ENCODE measurements around the gene KLHL7.
"Not testable (repeated sequence)": the region's sequence is repeated elsewhere in the genome, so short reads cannot be mapped to it uniquely, and the experiment has no call there.

The KLHL7 gene

GRCh38 chr7:23108995-23109394 is 3.4 kb downstream of the KLHL7 start:
- no peak for DNase-seq (ENCODE audit: low spot score)

DNA sequence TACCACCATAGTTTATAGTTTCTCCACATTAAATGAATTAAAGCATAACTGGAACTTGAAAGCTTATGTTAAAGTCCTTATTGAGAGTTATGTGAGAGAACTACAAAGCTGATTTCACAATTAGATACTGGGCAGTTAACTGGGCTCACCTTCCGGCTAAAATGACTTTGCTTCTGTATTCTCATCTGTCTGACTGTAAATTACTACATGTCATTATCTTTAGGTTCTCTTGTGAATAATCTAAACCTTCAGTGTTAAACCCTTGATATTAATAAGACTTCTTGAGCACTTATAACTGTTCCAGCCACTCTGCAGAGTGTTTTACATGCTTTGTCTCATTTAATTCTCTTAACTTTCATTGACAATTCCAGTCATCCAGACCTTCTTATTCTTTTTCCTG is 3.9 kb downstream of the KLHL7 start:
- DNase-seq (ENCODE audit: low spot score): no peak

DNA sequence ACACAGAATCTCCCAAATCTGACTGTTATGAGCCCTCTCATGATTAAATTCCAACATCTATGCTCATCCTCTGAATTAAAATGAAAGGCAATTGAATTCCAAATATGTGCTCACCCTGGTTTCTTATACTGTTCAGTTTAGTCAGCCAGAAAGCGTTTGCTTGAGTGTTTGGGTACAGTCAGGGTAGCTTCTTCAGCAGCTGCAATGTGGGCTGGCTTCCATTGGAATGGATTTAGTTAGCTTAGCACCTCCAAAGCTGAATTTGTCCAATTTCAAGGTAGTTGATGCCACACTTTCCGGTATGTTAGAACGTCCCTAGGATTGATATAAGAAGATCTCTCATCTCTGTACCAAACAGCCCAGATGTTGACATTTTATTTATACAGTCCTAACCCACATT is 9.3 kb downstream of the KLHL7 start:
- DNase-seq (ENCODE audit: low spot score): no peak

- no peak for DNase-seq (ENCODE audit: low spot score)
Measured at GRCh38 chr7:23115991-23116390, 10.4 kb downstream of the KLHL7 start.

DNA sequence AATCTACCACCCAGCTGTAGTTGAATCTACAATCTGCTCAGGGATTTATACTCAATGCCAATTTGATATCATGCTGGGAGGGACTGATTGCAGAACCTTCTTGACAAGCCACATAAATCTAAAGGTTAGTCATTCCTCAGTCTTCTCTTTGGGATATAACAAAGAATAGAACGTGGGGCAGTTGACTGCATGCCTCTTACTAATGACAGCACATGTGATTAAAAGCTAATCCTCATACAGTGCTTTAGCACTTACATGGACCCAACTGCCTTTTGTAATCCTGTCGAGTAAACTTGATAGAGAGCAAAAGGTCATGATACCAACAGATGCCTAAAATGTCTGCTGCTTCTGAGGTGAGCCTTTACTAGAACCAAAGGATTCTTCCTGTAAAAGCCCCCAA is 12.3 kb downstream of the KLHL7 start:
- DNase-seq (ENCODE audit: low spot score): no peak

GRCh38 chr7:23120106-23120505 is 14.5 kb downstream of the KLHL7 start:
- DNase-seq (ENCODE audit: low spot score): no peak

DNA sequence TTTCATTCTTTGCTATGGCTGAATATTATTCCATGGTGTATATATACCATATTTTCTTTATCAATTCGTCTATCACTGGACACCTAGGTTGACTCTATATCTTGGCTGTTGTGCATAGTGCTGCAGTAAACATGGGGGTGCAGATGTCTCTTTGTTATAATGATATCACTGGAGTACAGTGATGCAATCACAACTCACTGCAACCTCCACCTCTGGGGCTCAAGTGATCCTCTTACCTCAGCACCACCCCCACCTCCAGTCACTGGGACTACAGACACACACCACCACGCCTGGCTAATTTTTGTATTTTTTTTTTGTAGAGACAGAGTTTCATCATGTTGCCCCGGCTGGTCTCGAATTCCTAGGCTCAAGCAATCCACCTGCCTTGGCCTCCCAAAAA is 15.6 kb downstream of the KLHL7 start:
- DNase-seq (ENCODE audit: low spot score): no peak

DNA sequence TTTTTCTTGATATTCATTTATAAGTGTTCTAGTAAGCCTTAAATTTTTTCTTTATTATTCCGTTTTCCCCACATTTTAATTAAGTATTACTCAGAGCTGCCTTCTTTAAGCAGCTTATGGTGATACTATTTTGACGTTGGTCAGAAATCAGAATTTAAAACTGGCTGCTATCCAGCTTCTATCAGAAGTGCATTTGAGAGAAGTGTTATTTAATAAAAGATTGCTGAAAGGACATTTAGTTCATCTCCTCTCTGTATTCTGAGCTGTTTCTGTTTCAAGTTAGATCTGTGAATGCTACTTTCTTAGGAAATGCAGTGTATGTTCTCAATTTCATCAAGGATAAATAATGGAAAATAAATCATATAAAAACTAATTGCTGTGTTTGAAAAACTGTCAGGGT is 17.4 kb downstream of the KLHL7 start:
- no peak for DNase-seq (ENCODE audit: low spot score)

GRCh38 chr7:23123465-23123864 is 17.9 kb downstream of the KLHL7 start:
- DNase-seq (ENCODE audit: low spot score): no peak

DNA sequence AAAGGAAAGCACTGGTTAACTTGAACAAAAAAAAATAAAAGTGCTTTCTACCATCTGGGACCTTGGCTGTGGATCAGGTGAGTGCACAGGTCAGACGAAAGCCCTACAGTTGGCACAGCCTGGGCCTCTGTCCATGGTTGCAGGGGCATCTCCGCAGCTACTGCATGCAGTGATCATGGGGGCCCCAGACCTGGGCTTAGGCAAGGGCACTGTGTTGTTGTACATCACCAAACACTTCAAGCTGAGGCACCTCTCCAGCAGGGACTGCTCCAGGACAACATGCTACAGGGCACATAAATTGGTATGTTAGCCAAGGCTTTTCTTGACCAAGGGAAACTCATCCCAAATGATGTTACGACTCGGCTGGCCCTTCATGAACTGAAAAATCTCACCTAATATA is 23.5 kb downstream of the KLHL7 start:
- no peak for DNase-seq (ENCODE audit: low spot score)

DNA sequence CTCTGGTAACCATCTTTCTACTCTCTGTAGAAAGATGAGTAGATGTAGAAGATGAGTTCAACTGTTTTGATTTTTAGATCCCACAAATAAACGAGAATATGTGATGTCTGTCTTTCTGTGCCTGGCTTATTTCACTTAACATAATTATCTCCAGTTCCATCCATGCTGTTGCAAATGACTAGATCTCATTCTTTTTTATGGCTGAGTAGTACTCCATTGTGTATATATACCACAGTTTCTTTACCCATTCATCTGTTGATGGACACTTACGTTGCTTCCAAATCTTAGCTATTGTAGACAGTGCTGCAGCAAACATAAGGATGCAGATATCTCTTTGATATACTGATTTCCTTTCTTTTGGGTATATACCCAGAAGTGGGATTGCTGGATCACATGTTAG is 26.2 kb downstream of the KLHL7 start:
- not testable (repeated sequence) for DNase-seq (ENCODE audit: low spot score)

- no peak for DNase-seq (ENCODE audit: low spot score)
Measured at GRCh38 chr7:23133797-23134196, 28.2 kb downstream of the KLHL7 start.

DNA sequence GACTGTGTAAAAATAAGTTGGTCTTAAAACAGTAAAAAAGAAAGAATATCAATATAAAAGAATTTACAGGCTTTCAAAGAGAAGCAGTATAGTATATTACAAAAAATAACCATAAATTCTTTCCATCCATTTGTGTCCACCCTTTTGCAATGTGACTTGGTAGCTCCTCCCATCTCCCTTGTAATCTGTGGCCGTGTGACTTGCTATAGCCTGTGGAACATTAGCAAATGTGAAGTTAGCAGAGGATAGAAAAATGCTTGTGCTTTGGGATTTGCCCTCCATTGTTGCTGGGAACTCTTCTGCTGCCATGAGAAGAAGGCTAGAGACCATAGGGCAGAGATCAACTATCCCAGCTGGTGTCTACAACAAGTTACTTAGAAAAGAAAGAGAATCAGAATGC is 30.2 kb downstream of the KLHL7 start:
- no peak for DNase-seq (ENCODE audit: low spot score)

DNA sequence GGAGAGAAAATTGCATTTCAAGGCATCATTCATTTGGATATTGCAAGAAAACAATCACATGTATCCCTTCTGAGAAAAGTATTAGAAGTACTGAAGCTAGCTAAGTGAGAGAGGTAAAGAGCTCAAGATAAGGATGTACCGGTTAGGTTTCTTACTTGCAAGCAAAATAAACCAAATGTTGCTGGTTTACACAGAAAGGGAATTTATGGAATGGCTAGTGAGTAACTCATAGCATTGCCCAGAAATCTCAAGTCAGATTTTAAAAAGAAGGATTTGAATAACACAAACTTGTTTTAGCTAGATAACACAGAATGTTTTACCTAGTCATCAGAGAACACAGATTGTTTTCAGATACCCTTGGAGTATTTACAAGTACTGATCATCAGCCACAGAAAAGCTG is 30.6 kb downstream of the KLHL7 start:
- no peak for DNase-seq (ENCODE audit: low spot score)

DNA sequence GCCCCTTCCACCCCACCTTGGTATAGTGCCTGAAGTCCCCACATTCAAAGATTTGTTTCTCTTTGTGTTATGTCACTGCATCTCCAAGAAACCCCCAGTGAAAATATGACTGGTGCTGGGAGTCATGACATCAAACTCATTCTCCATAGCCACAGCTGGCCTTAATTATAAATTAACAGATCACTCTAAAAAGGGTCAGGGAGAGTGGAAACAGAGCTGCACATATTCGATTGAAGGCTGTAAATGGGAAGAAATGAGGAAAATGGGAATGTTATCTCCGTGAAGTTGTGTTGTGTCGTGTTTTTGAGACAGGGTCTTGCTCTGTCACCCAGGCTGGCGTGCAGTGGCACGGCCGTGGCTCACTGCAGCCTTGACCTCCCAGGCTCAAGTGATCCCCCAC is 52.1 kb downstream of the KLHL7 start:
- DNase-seq (ENCODE audit: low spot score): no peak

- no peak for DNase-seq (ENCODE audit: low spot score)
Measured at GRCh38 chr7:23158546-23158945, 53.0 kb downstream of the KLHL7 start.

DNA sequence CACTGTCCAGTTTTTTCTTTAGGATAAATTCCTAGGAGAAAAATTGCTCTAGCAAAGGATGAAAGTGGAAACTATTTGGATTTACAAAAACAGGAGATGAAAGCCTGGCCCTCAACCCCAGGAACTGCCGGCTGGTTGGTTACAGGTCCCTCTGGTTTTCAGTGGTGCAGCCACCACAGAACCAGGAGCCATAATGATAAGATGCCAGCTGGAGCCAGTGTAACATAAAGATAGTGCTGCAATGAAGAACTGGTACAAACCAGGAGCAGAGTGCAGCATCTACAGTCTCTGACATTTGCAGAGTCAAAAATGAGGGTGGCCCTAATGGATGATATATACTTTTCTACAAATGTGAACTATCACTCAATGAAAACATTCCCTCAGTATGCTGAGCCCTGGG is 55.9 kb downstream of the KLHL7 start:
- DNase-seq (ENCODE audit: low spot score): no peak

- no peak for DNase-seq (ENCODE audit: low spot score)
Measured at GRCh38 chr7:23164846-23165245, 59.3 kb downstream of the KLHL7 start.

- no peak for DNase-seq (ENCODE audit: low spot score)
Measured at GRCh38 chr7:23165316-23165715, 59.7 kb downstream of the KLHL7 start.

DNA sequence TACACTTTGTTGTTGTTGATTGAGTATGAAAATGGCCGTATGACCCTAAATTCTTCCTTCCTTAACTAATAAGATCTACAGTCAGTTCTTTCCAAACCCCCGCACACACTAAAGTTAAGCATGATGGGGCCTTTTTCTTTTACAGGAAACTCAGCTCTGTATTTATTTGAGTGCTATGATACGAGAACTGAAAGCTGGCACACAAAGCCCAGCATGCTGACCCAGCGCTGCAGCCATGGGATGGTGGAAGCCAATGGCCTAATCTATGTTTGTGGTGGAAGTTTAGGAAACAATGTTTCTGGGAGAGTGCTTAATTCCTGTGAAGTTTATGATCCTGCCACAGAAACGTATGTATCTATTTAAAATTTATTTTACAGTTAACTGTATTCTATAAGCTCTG is 62.1 kb downstream of the KLHL7 start:
- no peak for DNase-seq (ENCODE audit: low spot score)

DNA sequence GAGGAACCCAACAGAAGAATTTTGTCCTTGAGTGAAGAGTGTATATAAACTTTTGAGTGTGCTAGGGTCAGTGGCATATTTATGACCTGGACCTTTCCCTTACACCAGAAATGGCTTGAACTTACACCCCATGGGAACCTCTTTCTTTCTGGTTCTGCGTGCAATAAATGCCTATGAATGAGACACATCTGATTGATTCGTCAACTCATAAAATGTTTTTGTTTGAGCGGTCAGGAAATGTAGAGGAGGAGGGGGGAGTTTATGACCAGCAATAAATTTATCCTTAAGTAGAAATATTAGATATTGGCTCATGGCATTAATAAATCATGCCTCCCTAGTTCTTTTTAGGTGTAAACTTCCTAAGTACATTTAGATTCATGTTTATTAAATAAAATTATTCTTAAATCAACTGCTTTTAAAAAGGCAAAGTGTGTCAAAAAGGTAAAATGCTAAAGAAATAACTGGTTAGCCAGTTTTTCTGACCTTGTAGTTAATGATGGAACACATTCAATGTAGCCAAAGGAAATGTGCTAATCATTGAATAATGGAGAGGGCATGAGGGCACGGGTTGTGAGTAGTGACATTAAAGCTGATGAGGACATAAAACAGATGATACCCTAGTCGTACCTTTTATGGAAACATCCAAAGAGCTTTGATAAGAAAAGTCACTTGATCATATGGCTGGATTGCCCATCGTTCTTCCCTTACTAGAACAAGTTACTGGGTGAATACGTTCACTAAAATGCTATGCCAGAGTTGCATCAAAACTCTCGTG is 62.7 kb downstream of the KLHL7 start:
- DNase-seq (ENCODE audit: low spot score): no peak

GRCh38 chr7:23175938-23176337 is 70.4 kb downstream of the KLHL7 start:
- no peak for DNase-seq (ENCODE audit: low spot score)

DNA sequence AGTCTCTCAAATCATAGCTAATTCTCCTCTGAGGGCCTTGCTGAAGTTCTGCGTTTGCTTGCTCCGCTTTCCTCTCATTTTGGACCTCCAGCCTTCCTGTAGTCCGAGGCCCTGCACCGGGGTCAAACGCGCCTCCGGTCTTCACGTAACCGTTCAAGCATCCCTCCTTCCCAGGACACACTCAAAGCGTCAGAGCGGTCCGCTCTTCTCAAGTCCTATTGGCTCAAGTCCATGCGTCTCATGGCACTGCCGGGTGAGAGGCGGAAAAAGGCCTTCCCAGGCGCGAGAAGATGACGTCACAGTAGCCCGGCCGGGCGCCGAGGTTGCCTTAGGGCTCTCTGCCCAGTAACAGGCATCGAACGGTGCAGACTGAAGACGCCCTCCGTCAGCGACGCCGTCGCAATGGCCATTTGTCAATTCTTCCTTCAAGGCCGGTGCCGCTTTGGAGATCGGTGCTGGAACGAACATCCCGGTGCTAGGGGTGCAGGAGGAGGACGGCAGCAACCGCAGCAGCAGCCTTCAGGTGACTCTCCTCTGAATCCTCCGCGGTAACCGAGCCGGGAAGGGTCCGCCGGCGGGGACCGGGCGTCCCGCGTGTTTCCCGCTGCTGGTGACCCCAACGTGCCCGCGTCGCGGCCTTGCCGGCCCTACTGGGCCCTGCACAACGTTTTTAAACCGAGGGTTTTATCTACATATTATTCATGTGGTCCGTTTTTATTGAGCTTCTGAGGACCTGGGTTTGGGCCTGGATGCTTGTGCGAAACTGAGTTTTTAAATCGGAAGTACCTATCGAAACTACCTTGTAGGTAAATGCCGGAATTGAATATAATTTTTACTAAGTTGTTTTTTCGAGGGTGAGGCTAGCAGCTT is 76.3 kb downstream of the KLHL7 start, which contains the start of gene NUP42:
NUP42 (plus strand) TSS at position 365 of the 870 bp plus-strand sequence; CDS start at position 403, 38 bp downstream.
- DNase-seq (ENCODE audit: low spot score): peak; percentile 93

Measured in CD4-positive, alpha-beta T cell treated with Interleukin-6 at 100 ng/mL for 8 hours (primary cell).